ENCODE measurements around the gene ACSL5. TPM values are rescaled to one million over a fixed set of nuclear protein-coding genes. Genes with fewer than 3 reads are reported as not detected.

ACSL5 gene
- total RNA-seq, 1 donor from 2014 or later: 0.68 TPM

GRCh38 chr10:112421731-112422130 lies 47.8 kb downstream of the ACSL5 start:
- Mint-ChIP-seq H3K27ac (ENCODE audit: unreplicated experiment) (no peak overlapping the region), H3K9me3 (ENCODE audit: unreplicated experiment) (no peaks in the 10 kb centered on the region), H3K4me3 (ENCODE audit: unreplicated experiment) (no peak overlapping the region), H3K36me3 (ENCODE audit: low read depth, unreplicated experiment) (peaks cover 3% of the 10 kb centered on the region), H3K27me3 (ENCODE audit: low read depth, unreplicated experiment) (no peaks in the 10 kb centered on the region), H3K4me1 (ENCODE audit: low read depth, unreplicated experiment) (no peaks in the 10 kb centered on the region)
- Histone ChIP-seq H3K79me2 (ENCODE audit: insufficient read depth, low read length) (no peaks in the 10 kb centered on the region), H3K36me3 (ENCODE audit: insufficient read depth, low read length) (no peaks in the 10 kb centered on the region), H3K27ac (ENCODE audit: low read depth, low read length) (no peak overlapping the region), H3K4me1 (ENCODE audit: insufficient read depth, low read length) (no peaks in the 10 kb centered on the region), H4K20me1 (ENCODE audit: insufficient read depth, low read length) (no peaks in the 10 kb centered on the region), H3K9me3 (ENCODE audit: insufficient read depth, low read depth, low read length) (no peaks in the 10 kb centered on the region), H3K4me2 (ENCODE audit: low read length) (no peak overlapping the region), H3K9ac (ENCODE audit: low read length) (no peak overlapping the region), H2AFZ (ENCODE audit: low read depth, low read length) (no peak overlapping the region), H3K27me3 (ENCODE audit: insufficient read depth, low read length) (no peaks in the 10 kb centered on the region), H3K4me3 (ENCODE audit: insufficient read depth, low read depth, low read length) (no peak overlapping the region)
- FAIRE-seq (no peak), DNase-seq (ENCODE audit: low read depth) (no peak)
- no peak for TF ChIP-seq EZH2 (IDR thresholded peaks at IDR 0.05; ENCODE audit: insufficient read depth, low read length)
- no peak for TF ChIP-seq CTCF (IDR thresholded peaks at IDR 0.05; ENCODE audit: insufficient read depth, low read depth, low read length)

- Mint-ChIP-seq H3K4me1 (ENCODE audit: low read depth, unreplicated experiment) (no peaks in the 10 kb centered on the region), H3K36me3 (ENCODE audit: low read depth, unreplicated experiment) (peaks cover 8% of the 10 kb centered on the region), H3K9me3 (ENCODE audit: unreplicated experiment) (no peaks in the 10 kb centered on the region), H3K27ac (ENCODE audit: unreplicated experiment) (no peak overlapping the region), H3K4me3 (ENCODE audit: unreplicated experiment) (no peak overlapping the region), H3K27me3 (ENCODE audit: low read depth, unreplicated experiment) (no peaks in the 10 kb centered on the region)
- H3K4me3 ChIP-seq (ENCODE audit: insufficient read depth, low read depth, low read length): no peak overlapping the region
- no peaks in the 10 kb centered on the region for H3K4me1 ChIP-seq (ENCODE audit: insufficient read depth, low read length)
- H4K20me1 ChIP-seq (ENCODE audit: insufficient read depth, low read length): no peaks in the 10 kb centered on the region
- peaks cover 3% of the 10 kb centered on the region for H3K36me3 ChIP-seq (ENCODE audit: insufficient read depth, low read length)
- H3K9me3 ChIP-seq (ENCODE audit: insufficient read depth, low read depth, low read length): no peaks in the 10 kb centered on the region
- no peaks in the 10 kb centered on the region for H3K27me3 ChIP-seq (ENCODE audit: insufficient read depth, low read length)
- no peak for TF ChIP-seq EZH2 (IDR thresholded peaks at IDR 0.05; ENCODE audit: insufficient read depth, low read length)
- TF ChIP-seq CTCF (IDR thresholded peaks at IDR 0.05; ENCODE audit: insufficient read depth, low read depth, low read length): no peak
- no peak overlapping the region for H2AFZ ChIP-seq (ENCODE audit: low read depth, low read length)
- H3K4me2 ChIP-seq (ENCODE audit: low read length): no peak overlapping the region
- no peak for FAIRE-seq
- no peaks in the 10 kb centered on the region for H3K79me2 ChIP-seq (ENCODE audit: insufficient read depth, low read length)
- DNase-seq (ENCODE audit: low read depth): no peak
- H3K9ac ChIP-seq (ENCODE audit: low read length): no peak overlapping the region
- H3K27ac ChIP-seq (ENCODE audit: low read depth, low read length): no peak overlapping the region
Observed at GRCh38 chr10:112424651-112425050, 50.7 kb downstream of the ACSL5 start.

- no peaks in the 10 kb centered on the region for H3K27me3 Mint-ChIP-seq (ENCODE audit: low read depth, unreplicated experiment)
- no peaks in the 10 kb centered on the region for H3K9me3 Mint-ChIP-seq (ENCODE audit: unreplicated experiment)
- peaks cover 11% of the 10 kb centered on the region for H3K36me3 ChIP-seq (ENCODE audit: insufficient read depth, low read length)
- no peak for TF ChIP-seq EZH2 (IDR thresholded peaks at IDR 0.05; ENCODE audit: insufficient read depth, low read length)
- no peak for TF ChIP-seq CTCF (IDR thresholded peaks at IDR 0.05; ENCODE audit: insufficient read depth, low read depth, low read length)
- no peak overlapping the region for H3K4me2 ChIP-seq (ENCODE audit: low read length)
- no peak overlapping the region for H3K27ac Mint-ChIP-seq (ENCODE audit: unreplicated experiment)
- no peaks in the 10 kb centered on the region for H3K9me3 ChIP-seq (ENCODE audit: insufficient read depth, low read depth, low read length)
- DNase-seq (ENCODE audit: low read depth) (no peak), FAIRE-seq (no peak)
- no peaks in the 10 kb centered on the region for H4K20me1 ChIP-seq (ENCODE audit: insufficient read depth, low read length)
- H3K4me3 Mint-ChIP-seq (ENCODE audit: unreplicated experiment): no peak overlapping the region
- no peaks in the 10 kb centered on the region for H3K4me1 Mint-ChIP-seq (ENCODE audit: low read depth, unreplicated experiment)
- no peaks in the 10 kb centered on the region for H3K4me1 ChIP-seq (ENCODE audit: insufficient read depth, low read length)
- no peaks in the 10 kb centered on the region for H3K27me3 ChIP-seq (ENCODE audit: insufficient read depth, low read length)
- H2AFZ ChIP-seq (ENCODE audit: low read depth, low read length): no peak overlapping the region
- H3K27ac ChIP-seq (ENCODE audit: low read depth, low read length): no peak overlapping the region
- peaks cover 8% of the 10 kb centered on the region for H3K36me3 Mint-ChIP-seq (ENCODE audit: low read depth, unreplicated experiment)
- no peak overlapping the region for H3K4me3 ChIP-seq (ENCODE audit: insufficient read depth, low read depth, low read length)
- no peaks in the 10 kb centered on the region for H3K79me2 ChIP-seq (ENCODE audit: insufficient read depth, low read length)
- no peak overlapping the region for H3K9ac ChIP-seq (ENCODE audit: low read length)
Observed at GRCh38 chr10:112426111-112426510, 52.2 kb downstream of the ACSL5 start.

All from astrocyte (in vitro differentiated cells and primary cell).